NK-92 treated with Interleukin-12 subunit alpha and Interleukin-12 subunit beta, amount 100 ng/mL, for 24 hours (cell line): Measurements from ENCODE around the gene C1orf198.
"Not testable (repeated sequence)": the region's sequence is repeated elsewhere in the genome, so short reads cannot be mapped to it uniquely, and the experiment has no call there.

Experiments used
- DNase-seq: peaks from one replicate; lab custom pipeline; 2025; lab: John Stamatoyannopoulos, UW

C1orf198 gene

GRCh38 chr1:230860617-230861384, 7.5 kb downstream of the C1orf198 start:
- DNase-seq, result no peak

- no peak for DNase-seq
Observed at GRCh38 chr1:230858918-230859729, 9.2 kb downstream of the C1orf198 start.

GRCh38 chr1:230858236-230858820, 10.0 kb downstream of the C1orf198 start:
- no peak for DNase-seq

GRCh38 chr1:230857822-230858221, 10.5 kb downstream of the C1orf198 start:
- DNase-seq, result no peak

- DNase-seq, result no peak
Observed at GRCh38 chr1:230857077-230857476, 11.2 kb downstream of the C1orf198 start.

- no peak for DNase-seq
Observed at GRCh38 chr1:230855886-230856285, 12.4 kb downstream of the C1orf198 start.

GRCh38 chr1:230854423-230854822, 13.9 kb downstream of the C1orf198 start:
- no peak for DNase-seq

- no peak for DNase-seq
Observed at GRCh38 chr1:230853731-230854130, 14.6 kb downstream of the C1orf198 start.

GRCh38 chr1:230852959-230853358, 15.4 kb downstream of the C1orf198 start:
- no peak for DNase-seq

GRCh38 chr1:230851291-230851691, 17.0 kb downstream of the C1orf198 start:
- no peak for DNase-seq

GRCh38 chr1:230850547-230850946, 17.8 kb downstream of the C1orf198 start:
- no peak for DNase-seq

GRCh38 chr1:230849451-230850224, 18.7 kb downstream of the C1orf198 start:
- no peak for DNase-seq

- no peak for DNase-seq
Observed at GRCh38 chr1:230848235-230848634, 20.1 kb downstream of the C1orf198 start.

- DNase-seq, result not testable (repeated sequence)
Observed at GRCh38 chr1:230845184-230845583, 23.1 kb downstream of the C1orf198 start.

GRCh38 chr1:230844561-230844960, 23.8 kb downstream of the C1orf198 start:
- no peak for DNase-seq

GRCh38 chr1:230843503-230844309, 24.6 kb downstream of the C1orf198 start:
- no peak for DNase-seq

- DNase-seq, result no peak
Observed at GRCh38 chr1:230842801-230843200, 25.5 kb downstream of the C1orf198 start.

GRCh38 chr1:230839173-230839572, 29.1 kb downstream of the C1orf198 start:
- no peak for DNase-seq

GRCh38 chr1:230836793-230837192, 31.5 kb downstream of the C1orf198 start:
- no peak for DNase-seq

GRCh38 chr1:230836347-230836746, 32.0 kb downstream of the C1orf198 start:
- no peak for DNase-seq

GRCh38 chr1:230834292-230834691, 34.0 kb downstream of the C1orf198 start:
- DNase-seq, result no peak
